H1 (cell line): Measurements from ENCODE around the gene LRBA.

Experiments
- ATF2 ChIP-seq: IDR thresholded peaks from 2 replicates; pipeline ENCODE4 v1.6.1; 2012; ENCODE audit warnings: low read length, inconsistent platforms
- BRCA1 ChIP-seq: IDR thresholded peaks from 2 replicates; pipeline ENCODE4 v1.6.1; 2012; ENCODE audit warnings: low read depth, low read length, improper control_type of control experiment
- CEBPB ChIP-seq: IDR thresholded peaks from 2 replicates; pipeline ENCODE4 v1.6.1; 2012; ENCODE audit warnings: low read depth, low read length
- CTCF ChIP-seq, 3 experiments: IDR thresholded peaks; 1 replicate in 2 of 3; 2 replicates in 1 of 3; pipeline versions ENCODE4 v1.5.1 to v1.6.1; 2011; ENCODE audit warnings: low read length in 3 of 3, mild to moderate bottlenecking in 3 of 3, inconsistent platforms in 2 of 3, low read depth in 1 of 3, moderate library complexity in 1 of 3; ENCODE audit not compliant: insufficient read depth in 1 of 3; ENCODE audit errors: control extremely low read depth in 1 of 3
- EP300 ChIP-seq, 2 experiments: IDR thresholded peaks; 1 replicate in 1 of 2; 2 replicates in 1 of 2; pipeline ENCODE4 v1.6.1; 2011 to 2012; ENCODE audit warnings: low read depth in 2 of 2, low read length in 2 of 2, mild to moderate bottlenecking in 2 of 2, borderline replicate concordance in 1 of 2, inconsistent platforms in 1 of 2, moderate library complexity in 1 of 2
- GTF2F1 ChIP-seq: IDR thresholded peaks from 2 replicates; pipeline ENCODE4 v1.6.1; 2012; ENCODE audit warnings: low read depth, low read length, improper control_type of control experiment, borderline replicate concordance
- HDAC2 ChIP-seq, 2 experiments: fragments of 300-600 bp in 1 of 2; sonication (generic) in 1 of 2; IDR thresholded peaks; 2 replicates each; pipeline ENCODE4 v1.6.1; 2011 to 2012; ENCODE audit warnings: low read depth in 2 of 2, low read length in 2 of 2, mild to moderate bottlenecking in 2 of 2, moderate library complexity in 2 of 2, borderline replicate concordance in 1 of 2, inconsistent platforms in 1 of 2
- MAFK ChIP-seq: IDR thresholded peaks from 2 replicates; pipeline ENCODE4 v1.6.1; 2012; ENCODE audit warnings: low read depth, mild to moderate bottlenecking, improper control_type of control experiment, low read length
- POLR2A ChIP-seq, 2 experiments: IDR thresholded peaks; 1 replicate in 1 of 2; 2 replicates in 1 of 2; pipeline ENCODE4 v1.6.1; 2011; ENCODE audit warnings: low read depth in 2 of 2, low read length in 2 of 2, mild to moderate bottlenecking in 2 of 2; ENCODE audit errors: control extremely low read depth in 1 of 2
- POLR2AphosphoS5 ChIP-seq: IDR thresholded peaks from 2 replicates; pipeline ENCODE4 v1.6.1; 2011; ENCODE audit warnings: low read depth, low read length
- RFX5 ChIP-seq: IDR thresholded peaks from 2 replicates; pipeline ENCODE4 v1.6.1; 2011; ENCODE audit warnings: low read depth, low read length, improper control_type of control experiment, borderline replicate concordance
- SRF ChIP-seq: IDR thresholded peaks from 2 replicates; pipeline ENCODE4 v1.6.1; 2011; ENCODE audit warnings: mild to moderate bottlenecking, low read depth, low read length, moderate library complexity
- USF2 ChIP-seq: IDR thresholded peaks from 2 replicates; pipeline ENCODE4 v1.6.1; 2011; ENCODE audit warnings: low read length, improper control_type of control experiment
- YY1 ChIP-seq: IDR thresholded peaks from 2 replicates; pipeline ENCODE4 v1.6.1; 2011; ENCODE audit warnings: low read depth, mild to moderate bottlenecking, low read length

GRCh38 chr4:150681063-150681462 lies 334.0 kb downstream of the LRBA start:
- no peak for TF ChIP-seq ATF2
- no peak for TF ChIP-seq POLR2AphosphoS5
- TF ChIP-seq BRCA1 = no peak
- TF ChIP-seq CEBPB = no peak
- TF ChIP-seq POLR2A (IDR thresholded peaks at IDR 0.05; ENCODE audit: control extremely low read depth in 1 of 2, low read depth in 2 of 2, low read length in 2 of 2) = no peak
- no peak for TF ChIP-seq SRF
- TF ChIP-seq GTF2F1 = no peak
- TF ChIP-seq RFX5 = no peak
- no peak for TF ChIP-seq HDAC2 (IDR thresholded peaks at IDR 0.05; ENCODE audit: borderline replicate concordance in 1 of 2, low read depth in 2 of 2, low read length in 2 of 2)
- no peak for TF ChIP-seq CTCF (IDR thresholded peaks at IDR 0.05; ENCODE audit: control extremely low read depth in 1 of 3, insufficient read depth in 1 of 3, low read depth in 1 of 3, low read length in 3 of 3)
- no peak for TF ChIP-seq EP300 (IDR thresholded peaks at IDR 0.05; ENCODE audit: borderline replicate concordance in 1 of 2, low read depth in 2 of 2, low read length in 2 of 2)
- no peak for TF ChIP-seq YY1
- no peak for TF ChIP-seq MAFK
- no peak for TF ChIP-seq USF2
